Activated CD8-positive, alpha-beta memory T cell treated with anti-CD3 and anti-CD28 coated beads, Interleukin-2, amount 50 U/mL, for 24 hours (primary cell): ENCODE data around the gene HOXC4.
"Not testable (repeated sequence)": the region's sequence is repeated elsewhere in the genome, so short reads cannot be mapped to it uniquely, and the experiment has no call there.

Experiments
- DNase-seq: peaks from one replicate; pipeline ENCODE4 v3.0.0-alpha.2; 2020; ENCODE audit errors: extremely low read depth

The HOXC4 gene

DNA sequence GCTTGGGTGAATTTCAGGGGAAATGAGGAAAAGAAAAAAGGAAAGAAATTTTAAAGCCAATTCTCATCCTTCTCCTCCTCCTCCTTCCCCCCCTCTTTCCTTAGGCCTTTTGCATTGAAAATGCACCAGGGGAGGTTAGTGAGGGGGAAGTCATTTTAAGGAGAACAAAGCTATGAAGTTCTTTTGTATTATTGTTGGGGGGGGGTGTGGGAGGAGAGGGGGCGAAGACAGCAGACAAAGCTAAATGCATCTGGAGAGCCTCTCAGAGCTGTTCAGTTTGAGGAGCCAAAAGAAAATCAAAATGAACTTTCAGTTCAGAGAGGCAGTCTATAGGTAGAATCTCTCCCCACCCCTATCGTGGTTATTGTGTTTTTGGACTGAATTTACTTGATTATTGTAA lies 1.9 kb downstream of the HOXC4 start:
- DNase-seq = no peak

DNA sequence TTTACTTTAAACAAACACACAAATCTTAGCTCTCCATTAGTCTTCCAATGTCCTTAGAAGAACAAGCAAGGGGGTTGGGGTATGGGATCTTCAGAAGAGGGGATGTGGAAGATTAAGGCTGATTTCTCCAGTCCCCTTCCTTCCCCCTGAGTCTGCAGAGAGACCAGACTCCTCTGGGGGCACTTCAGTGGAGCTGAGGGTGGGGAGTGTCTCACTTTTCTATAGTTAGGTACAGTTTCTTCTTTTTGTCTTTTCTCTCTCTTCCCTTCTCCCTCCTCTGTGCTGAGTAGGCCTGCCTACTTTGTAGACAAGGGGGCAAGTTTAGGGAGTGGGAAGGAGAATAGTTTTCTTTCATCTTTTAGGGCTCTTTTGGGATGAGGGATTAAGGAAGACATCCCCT lies 2.5 kb downstream of the HOXC4 start:
- no peak for DNase-seq

DNA sequence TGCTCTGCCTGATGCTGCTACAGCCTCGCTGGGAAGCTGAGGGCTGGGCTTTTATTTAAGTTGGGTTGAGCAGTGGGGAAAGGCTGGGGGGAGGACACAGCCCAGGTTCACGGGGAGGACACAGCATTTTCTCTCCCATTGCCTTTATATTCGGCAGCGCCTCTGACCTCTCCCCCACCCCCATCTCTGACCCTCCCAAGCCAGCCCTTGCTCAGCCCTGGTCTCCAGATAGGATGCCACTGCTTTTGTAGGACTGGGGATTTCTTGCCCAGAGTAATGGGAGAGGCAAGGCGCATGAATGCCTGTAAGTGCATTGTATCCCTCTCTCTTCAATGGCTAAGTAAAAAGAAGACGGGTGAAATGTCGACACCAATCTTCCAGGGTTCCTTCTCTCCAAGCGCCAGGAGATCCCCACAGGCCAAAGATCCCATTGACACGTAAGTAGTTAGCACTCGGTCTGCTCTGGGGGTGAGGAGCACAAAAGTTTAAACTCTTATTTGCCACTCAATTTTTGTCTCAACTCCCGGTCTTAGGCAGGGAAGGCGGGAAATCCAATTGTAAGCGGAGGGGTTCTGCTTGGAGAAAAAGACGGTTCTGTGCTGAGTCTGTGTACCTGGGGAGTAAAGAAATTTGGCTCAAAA lies 4.6 kb downstream of the HOXC4 start:
- DNase-seq = no peak

DNA sequence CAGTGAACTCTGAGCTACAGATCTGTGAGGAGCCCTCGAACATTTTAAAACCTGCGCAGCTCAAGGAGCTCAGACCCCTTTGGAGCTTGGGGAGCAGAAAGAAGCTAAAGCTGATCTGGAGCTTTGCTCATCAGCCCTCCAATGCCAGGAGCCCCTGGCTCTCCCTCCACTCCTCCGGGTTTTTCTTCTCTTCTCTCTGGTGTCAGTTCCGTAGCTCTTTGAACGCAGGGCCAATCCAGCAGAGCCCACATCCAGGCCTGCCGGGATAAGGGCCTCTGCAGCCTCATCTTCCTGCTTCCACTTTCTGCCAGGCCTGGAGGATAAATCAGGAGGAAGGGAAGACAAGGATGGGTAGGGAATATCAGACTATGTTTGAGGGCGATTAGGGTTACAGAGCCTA lies 6.0 kb downstream of the HOXC4 start:
- no peak for DNase-seq

DNA sequence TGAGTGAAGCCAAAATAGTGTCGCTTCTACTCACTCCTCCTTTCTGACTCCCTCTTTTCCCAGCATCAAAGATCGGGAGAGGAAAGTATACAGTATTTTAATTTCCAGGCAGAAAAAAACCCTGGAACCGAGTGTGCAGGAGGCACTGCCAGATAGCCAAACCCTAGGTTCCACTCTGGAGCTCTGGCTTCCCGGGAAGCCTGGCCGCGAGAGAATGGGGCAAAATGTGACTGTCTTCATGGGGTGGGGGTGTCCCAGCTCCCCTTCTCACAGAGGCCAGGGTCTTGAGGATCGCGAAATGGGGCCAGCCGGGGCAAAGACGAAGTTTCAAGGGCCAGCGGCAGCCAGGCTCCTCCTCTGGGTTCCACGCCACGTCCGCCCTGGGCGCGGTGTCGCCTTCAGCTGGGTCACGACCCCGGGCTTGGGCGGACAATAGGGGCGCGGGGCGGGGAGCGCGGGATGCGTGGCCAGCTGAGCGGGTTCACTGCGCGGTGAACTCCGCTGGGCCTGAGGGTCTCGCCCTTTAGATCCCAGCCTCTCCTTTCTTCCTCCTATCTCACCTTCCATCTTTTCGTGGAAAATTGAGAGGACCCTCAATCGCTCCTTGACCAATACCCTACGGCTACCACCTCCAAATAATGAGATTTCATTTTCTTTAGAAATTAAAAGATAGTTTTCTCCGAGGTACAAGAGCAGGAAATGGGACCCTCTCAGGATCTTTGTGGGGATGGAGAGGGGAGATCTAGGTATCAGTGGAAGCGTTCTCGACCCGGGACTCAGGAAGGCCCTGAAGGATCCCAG lies 6.7 kb downstream of the HOXC4 start:
- DNase-seq = no peak

DNA sequence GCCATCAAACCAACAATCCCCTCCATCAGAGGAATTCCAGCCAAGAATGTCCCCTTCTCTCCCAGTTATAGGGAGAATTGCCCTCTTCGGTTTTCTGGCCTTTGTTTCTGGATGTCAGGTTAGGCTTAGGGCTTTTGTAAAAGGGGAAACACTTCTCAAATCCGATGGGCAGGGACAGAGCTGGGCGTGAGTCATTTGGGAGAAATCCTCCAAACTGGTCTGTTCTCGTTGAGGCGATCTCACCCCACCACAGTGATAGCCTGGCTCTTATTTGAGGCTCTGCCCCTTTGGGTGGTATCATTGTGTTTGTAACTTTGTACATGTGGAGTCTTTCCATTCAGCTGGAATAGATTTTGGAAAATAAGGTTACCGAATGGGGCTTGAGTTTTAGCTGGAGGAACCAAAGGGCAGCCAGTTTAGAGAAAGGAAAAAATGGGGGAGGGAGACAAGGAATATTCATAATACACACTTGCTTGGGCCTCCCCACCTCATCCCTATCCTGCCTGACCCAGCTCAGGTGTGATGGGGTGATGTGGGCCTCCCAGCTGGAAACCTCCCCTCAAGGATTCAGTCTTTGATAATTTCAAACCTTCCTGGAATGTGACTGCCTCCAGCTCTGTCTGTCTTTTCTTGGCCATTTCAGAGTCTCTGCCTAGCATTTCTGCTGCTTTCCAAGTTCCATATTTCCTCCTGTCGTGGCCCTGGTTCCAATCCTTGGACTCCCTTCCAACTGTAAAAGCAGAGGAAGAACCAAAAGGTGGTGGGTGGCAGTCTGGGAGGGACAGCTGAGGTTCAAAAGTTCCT lies 7.5 kb downstream of the HOXC4 start:
- no peak for DNase-seq

DNA sequence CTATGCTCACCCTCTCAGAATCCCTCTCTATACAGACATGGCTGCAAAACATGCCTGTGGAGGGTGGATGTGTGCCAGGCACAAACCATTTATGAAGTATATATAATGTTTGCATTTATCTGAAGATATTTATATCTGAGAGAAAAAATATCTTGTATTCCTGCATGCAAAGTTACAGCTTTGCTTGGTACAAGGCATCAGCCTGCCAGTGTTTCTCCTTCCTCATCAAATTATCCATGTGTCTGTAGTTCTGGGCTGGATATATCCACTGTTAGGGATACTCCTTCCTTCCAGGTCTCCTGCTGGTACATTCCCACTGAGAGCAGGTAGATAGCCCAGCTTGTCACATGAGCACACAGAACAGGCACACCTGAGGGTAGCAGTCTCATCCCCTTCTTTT lies 12.0 kb downstream of the HOXC4 start:
- DNase-seq = no peak

DNA sequence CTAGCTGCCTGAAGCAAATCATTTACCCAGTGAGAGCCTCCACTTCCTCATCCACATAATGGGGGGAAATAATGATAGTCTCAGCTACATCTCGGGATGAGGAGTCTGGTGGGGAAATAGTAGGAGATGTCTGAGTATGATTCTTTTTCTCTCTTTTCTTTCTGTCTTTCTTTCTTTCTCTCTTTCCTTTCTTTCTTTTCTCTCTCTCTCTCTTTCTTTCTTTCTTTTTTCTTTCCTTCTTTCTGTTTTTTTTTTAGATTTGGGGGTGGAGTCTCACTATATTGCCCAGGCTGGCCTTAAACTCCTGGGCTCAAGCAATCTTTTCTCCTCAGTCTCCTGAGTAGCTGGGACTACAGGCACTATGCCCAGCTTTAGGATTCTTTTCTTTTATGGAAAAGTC lies 12.8 kb downstream of the HOXC4 start:
- DNase-seq = no peak

DNA sequence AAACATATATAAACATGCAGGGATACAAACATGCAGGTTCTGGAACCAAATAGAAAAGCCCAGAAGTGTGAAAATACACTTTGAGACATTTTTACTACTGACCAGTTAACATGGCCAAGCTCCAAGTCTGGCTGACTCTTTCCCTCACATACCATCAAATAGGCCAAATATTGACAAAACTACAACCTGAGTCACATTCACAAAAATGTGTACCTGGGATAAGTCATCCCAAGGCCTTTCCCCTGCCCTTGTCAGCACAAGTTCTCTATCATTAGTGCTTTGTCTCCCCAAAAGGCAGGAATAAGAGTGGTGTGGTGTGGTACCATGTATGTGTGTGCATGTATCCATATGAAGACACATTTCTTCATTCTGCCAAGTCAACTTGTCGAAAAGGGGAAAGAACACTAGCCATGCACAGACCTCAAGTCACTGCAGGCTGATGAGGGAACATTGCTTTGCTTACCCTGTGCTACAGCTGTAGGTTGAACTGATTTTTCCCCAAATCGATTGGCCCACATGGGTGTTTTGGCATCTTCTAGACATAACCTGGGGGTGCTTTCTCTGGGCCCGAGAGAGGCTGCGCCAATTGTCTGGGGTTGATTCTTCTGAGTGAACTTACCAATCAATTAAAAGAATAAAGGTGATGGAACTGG lies 14.9 kb downstream of the HOXC4 start:
- DNase-seq = no peak

DNA sequence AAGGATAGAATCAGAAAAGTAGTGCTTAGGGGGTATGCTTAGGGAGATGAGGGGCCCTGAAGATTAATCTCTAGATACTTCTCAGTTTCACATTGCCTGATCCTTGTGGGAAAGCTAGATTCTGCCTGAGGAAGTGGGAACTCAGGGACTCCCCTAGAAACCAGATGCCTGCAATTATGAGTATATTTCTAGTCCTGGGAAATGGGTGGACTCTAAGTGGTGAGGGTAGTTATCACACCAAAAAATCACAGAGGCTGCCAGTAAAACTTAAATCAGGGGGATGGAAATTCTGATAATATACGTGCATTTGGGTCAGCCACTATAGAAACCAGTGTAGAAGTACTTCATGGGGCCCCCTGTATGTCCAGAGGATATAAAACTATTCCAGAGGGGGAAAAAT lies 18.3 kb downstream of the HOXC4 start:
- no peak for DNase-seq

DNA sequence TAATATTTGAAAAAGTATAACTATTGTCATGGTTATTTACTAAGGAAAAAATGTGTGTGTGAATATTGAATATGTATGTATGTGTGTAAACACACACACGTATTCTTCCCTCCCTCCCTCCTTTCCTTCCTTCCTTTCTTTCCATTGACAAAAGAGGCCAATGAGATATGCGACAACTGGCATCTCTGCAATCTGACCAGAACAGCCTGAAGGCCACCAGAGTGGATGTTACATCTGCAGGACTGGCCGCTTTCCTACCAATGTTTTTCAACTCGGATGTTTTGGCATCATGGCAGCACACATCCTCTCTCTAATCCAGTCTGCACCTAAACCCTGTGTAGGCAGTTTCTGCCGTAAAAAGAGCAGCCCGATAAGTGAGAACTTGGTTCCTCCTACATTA lies 20.7 kb downstream of the HOXC4 start:
- no peak for DNase-seq

DNA sequence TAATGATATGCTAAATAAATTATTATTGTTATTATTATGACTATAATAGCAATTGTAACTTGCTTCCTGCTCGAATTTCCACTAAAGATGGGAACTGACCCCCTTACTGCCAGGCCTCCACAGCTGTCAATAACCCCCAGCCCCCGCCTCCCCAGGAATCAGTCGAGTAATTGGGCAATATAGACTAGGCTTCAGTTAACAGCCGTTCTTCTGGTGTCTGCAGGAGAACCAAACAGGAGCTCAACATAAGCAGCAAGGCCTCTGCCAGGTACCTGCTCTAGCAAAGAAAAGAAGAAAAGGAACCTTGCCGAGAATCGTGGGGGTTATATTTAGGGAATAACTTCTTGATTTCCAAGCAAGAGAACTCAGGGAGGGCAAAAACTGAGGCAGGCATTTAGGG lies 21.8 kb downstream of the HOXC4 start:
- no peak for DNase-seq

DNA sequence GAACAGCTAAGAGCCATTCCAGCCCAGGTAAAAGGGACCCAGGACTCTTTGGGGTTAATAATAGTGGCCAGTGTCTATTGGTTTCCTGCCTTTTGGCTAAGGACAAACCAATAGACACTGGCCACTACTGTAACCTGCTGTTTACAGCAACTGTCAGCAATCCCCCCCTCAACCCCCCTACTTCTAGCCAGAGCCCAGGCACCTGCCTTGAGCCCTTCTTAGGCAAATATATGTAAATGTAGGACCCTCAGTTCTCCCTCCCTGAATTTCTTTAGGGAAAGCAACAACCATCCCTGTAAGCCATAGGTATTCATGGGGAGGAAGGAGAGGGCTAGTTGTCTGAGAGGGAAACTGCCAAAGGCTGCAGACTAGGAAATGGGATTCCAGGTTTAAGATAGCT lies 22.3 kb downstream of the HOXC4 start:
- DNase-seq = no peak

DNA sequence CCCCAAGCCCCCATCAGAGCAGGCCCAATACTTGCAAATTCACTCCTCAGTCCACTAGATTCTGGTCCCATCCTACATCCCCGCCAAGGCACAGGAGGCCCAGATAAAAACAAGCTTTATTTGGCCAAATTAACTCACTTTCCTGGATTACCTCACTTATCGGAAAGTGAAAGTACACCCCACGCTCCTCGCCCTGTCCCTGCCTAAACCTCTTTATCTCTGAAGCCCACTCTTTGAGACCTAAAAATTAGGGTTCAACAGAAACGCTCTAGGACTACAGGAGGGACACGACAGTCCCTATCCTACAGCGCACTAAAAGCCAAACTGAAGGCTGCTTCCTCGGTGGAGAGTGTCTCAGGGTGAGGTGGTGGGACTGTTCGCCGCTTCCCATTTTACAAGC lies 24.2 kb downstream of the HOXC4 start:
- not testable (repeated sequence) for DNase-seq

DNA sequence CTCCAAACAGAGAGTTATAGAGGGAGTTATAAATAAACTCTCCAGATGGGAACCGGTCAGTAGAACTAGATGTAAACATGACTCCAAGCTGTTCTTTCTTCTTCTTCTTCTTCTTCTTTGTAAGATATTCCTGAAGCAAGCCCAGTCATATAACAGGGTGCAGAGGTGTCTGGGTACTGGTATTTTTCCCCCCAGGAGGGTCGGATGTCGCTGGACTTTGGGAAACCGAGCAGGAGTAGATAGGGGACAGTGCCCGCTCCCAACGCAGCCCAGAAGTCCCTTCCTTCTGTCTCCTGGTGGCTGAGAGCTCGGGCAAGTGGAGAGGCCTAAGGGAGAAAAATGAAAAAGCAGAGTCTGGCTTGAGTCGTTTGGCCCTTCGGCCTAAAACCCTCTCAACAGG lies 25.5 kb downstream of the HOXC4 start:
- not testable (repeated sequence) for DNase-seq

DNA sequence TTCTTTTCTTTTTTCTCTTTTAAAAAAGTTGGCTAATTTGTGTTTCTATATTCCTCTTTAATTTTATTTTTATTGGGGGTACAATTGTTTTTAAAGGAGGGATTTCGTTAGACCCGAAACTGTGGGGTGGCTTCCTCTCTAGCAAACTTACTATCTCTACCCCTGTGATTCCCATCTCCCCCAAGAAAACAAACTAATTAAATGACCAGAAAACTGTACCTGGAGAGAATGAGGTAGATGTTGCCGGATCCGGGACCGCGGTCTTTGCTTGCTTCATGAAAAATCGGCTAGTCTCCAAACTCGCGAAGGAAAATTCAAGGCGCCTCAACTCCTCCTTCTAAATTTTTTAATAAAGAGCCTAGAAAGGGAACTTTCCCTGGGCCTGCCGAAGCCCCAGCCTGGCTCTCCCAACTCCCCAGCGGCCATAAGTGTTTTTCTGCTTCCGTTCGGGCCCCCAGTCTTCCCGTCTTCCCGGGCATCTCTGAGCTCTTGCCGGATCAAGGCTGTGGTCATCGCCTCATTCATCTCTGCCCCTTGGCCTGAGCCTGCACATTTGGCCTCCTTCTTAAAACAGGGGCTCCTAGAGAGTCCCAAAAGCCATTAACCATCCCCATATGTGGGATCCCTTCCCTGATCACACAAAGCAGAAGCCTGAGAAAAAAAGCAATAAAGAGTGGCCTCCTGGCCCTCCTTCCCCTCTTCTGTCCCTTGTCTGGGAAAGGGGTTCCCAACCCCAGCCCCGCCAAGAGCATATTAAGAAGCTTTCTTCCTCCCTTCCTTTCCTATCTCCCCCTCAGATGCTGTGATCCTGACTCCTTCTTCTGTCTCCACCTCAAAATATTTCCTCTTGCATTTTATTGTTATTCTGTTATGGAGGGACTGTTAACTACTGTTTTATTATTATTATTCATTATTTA lies 26.6 kb downstream of the HOXC4 start:
- not testable (repeated sequence) for DNase-seq

DNA sequence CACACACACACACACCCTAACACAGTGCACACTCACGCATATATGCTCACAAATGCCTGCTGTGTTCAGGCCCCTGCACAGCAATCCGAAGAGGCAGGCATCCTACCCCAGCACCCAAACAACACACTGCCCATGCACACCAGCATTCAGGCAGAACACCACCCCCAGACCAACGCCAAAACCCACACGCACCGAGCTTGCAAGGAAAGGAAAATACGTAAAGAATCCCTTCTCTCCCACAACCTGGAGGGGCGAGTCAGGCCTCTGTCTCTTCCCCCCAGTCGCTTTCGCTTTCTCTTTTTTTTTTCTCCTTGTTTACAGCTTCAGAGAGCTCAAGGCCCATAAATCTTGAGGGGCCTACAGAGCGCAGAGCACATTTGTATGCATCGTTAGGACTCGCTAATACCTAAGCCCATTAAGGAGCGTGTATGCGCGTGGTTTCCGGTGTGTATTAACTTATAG lies 27.4 kb downstream of the HOXC4 start:
- not testable (repeated sequence) for DNase-seq

DNA sequence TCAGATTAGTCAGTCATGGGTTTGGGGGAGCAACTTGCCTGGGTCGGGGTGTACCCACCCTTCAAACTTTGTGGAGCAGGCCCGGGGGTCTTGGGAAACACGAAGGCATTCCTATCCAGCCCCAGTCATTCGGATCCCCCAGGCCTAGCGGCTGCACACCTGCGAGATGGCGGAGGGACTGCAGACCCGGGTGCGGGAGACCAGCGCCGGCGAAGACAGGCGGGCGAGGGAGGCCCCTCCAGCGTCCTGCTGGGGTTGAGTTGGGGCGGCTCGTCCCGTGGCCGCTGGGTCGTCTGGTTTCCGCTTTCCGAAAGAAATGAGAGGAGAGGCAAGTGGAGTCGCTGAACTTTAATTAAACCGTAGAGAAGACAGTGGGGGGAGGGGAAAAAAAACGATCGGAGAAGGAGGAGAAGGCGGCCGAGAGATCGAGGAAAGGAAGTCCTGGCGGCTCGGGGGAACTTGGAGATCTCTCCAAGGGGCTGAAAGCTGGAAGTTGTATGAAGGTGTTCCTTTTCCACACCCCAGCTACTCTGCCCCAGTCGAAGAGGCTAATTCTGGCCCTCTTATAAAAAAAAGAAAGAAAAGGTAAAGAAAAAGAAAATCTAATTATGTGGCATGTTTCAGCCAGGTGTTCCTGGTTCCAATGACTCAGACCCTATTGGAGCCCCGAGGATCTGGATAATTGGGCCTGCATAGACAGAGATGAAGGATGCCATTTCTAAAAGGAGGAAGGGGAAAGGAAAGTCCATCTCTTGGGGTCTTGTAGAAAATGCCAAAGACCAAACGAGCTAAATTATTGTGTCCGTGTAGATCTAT lies 28.2 kb downstream of the HOXC4 start:
- not testable (repeated sequence) for DNase-seq

DNA sequence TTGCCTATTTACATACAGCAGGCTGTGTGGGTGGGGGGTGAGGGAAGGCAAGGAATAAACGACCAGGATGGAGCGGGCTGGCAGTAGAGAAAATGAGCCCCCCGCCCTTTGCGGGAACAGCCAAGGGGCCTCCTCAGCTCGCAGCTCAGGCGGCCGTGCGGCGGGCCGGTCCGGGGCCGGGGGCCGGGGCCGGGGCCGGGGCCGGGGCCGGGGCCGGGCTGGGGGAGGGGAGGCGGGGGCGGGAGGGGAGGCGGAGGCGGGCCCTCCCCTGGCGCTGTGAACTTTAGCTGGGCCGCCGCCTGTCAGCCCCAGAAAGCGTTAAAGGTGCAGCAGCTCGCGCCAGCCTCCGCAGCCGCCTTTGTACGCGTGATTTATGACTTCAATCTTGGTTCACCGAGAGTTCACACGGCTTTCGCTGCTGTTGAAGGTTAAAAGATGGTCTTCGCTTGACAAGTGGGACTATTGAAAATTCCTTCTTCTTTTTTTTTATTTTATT lies 28.8 kb downstream of the HOXC4 start:
- no peak for DNase-seq

DNA sequence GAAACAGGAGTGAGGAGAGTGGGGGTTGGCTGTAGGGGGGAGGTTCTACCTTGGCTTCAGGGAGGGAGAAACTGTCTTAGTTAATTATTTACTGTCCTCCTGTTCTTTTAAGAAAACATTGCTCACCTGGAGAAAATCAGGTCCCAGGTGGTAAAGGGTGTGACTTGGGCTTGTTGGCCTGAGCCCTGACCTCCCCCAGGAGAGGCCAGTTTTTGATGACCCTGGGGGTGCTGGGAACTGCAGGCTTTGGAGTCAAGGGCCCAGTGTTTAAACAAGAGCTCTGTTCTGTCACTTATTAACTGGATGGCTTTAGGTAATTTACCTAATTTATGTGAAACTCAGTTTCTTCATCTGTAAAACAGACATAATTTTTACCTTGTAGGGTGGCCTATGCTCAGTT lies 34.4 kb downstream of the HOXC4 start:
- DNase-seq = not testable (repeated sequence)
